Bronchial epithelial cell (primary cell): Measurements from ENCODE around the gene CFB. TPM values are rescaled to one million over a fixed set of nuclear protein-coding genes. Genes with fewer than 3 reads are reported as not detected.
"Not testable (repeated sequence)": the region's sequence is repeated elsewhere in the genome, so short reads cannot be mapped to it uniquely, and the experiment has no call there.

Source experiments
- DNase-seq: peaks from one replicate; pipeline ENCODE4 v3.0.0-alpha.2; 2010; ENCODE audit warnings: low read depth
- FAIRE-seq: peaks from 2 replicates; lab custom pipeline; 2011; peaks lifted over from hg19 to GRCh38; lab: Jason Lieb, UNC
- H3K27me3 ChIP-seq: 2 replicates; pipeline ENCODE4 v1.5.1; 2011; ENCODE audit warnings: low read length; ENCODE audit not compliant: control insufficient read depth, insufficient read depth
- H3K36me3 ChIP-seq: 2 replicates; pipeline ENCODE4 v1.5.1; 2011; ENCODE audit warnings: low read length; ENCODE audit not compliant: control insufficient read depth, insufficient read depth
- H3K4me3 ChIP-seq: 2 replicates; pipeline ENCODE4 v1.5.1; 2011; ENCODE audit warnings: mild to moderate bottlenecking, low read depth, low read length, control low read depth
- total RNA-seq: library from RNA; depleted of rRNA; stranded (reverse); fragments of >200 nt; gene quantifications from 2 replicates; pipeline ENCODE4 v1.2.1, GENCODE V29; 2014

Gene CFB
- total RNA-seq, 1 donor from 2014 or later, result 2.6 TPM

DNA sequence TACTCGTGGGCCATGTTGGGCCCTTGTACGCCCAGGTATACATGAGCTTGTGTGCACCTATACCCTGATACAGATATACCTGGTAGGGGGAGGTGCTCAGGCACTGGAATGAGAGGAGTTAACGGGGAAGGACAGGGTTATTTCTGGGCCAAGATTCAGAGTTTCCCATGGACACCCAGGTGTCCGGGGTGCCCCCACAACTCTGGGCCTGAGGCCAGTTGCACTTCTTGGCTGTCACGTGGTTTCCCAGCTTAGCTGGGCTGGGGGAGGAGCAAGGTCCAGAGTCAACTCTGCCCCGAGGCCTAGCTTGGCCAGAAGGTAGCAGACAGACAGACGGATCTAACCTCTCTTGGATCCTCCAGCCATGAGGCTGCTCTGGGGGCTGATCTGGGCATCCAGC, 35.8 kb downstream of the CFB start, which contains the start of gene C4A:
C4A (plus strand) TSS at position 314 of the 400 bp plus-strand sequence; CDS start at position 365, 51 bp downstream.
- FAIRE-seq, DNase-seq, H3K4me3 ChIP-seq, H3K27me3 ChIP-seq, H3K36me3 ChIP-seq: not testable (repeated sequence)

- FAIRE-seq, DNase-seq, H3K4me3 ChIP-seq, H3K36me3 ChIP-seq, H3K27me3 ChIP-seq: not testable (repeated sequence)
Observed at GRCh38 chr6:31989363-31989762, 43.5 kb downstream of the CFB start.

DNA sequence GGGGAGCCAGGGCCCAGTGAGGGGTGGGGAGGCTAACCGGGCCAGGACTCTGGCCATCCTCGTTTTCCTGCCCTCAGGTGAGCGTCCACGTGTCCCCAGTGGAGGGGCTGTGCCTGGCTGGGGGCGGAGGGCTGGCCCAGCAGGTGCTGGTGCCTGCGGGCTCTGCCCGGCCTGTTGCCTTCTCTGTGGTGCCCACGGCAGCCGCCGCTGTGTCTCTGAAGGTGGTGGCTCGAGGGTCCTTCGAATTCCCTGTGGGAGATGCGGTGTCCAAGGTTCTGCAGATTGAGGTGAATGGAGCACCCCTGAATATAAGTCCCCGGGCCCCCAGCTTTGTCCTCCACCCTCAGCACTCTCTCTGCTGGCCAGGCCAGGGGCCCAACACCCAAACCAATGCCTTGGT, 48.5 kb downstream of the CFB start:
- H3K27me3 ChIP-seq, H3K36me3 ChIP-seq, H3K4me3 ChIP-seq, DNase-seq, FAIRE-seq: not testable (repeated sequence)

DNA sequence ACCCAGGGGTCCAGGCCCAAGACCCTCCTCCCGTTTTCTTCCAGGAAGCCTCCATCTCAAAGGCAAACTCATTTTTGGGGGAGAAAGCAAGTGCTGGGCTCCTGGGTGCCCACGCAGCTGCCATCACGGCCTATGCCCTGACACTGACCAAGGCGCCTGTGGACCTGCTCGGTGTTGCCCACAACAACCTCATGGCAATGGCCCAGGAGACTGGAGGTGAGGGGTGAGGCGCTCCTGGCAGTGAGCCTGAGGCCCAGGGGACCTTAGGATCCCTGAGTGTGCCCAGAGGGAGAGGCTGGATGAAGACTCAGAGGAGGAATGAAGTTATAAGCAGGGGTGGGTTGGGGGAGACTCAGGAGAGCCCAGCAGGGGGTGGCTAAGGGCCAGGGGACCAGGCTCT, 50.5 kb downstream of the CFB start:
- not testable (repeated sequence) for H3K4me3 ChIP-seq, FAIRE-seq, DNase-seq

More for the DNA sequence above, 50.5 kb downstream of the CFB start:
- H3K36me3 ChIP-seq, H3K27me3 ChIP-seq: not testable (repeated sequence)

Other genes starting within 250 kb of the CFB start
- gene ABHD16A, start 242.8 kb upstream of the CFB start, total RNA-seq, result 32.9 and 66.2 TPM in 2 replicates
- gene LY6G6F, start 239.2 kb upstream of the CFB start, total RNA-seq, result not detected in 2 replicates
- gene LY6G6D, start 230.7 kb upstream of the CFB start, total RNA-seq, result not detected in 2 replicates
- 0.38 TPM in 1 of 2 replicates, not detected in the other for gene LY6G6C, start 224.3 kb upstream of the CFB start, total RNA-seq
- gene MPIG6B, start 222.7 kb upstream of the CFB start, total RNA-seq, result under 0.01 TPM in 1 of 2 replicates, not detected in the other
- gene DDAH2, start 216.8 kb upstream of the CFB start, total RNA-seq, result 14.5 and 19.5 TPM in 2 replicates
- gene CLIC1, start 209.6 kb upstream of the CFB start, total RNA-seq, result 480 and 574 TPM in 2 replicates
- 3.4 and 4.0 TPM in 2 replicates for gene MSH5, start 206.1 kb upstream of the CFB start, total RNA-seq
- 1.3 TPM in 2 replicates for gene SAPCD1, start 183.4 kb upstream of the CFB start, total RNA-seq
- gene VWA7, start 168.8 kb upstream of the CFB start, total RNA-seq, result 0.26 and 1.4 TPM in 2 replicates
- 40.8 and 53.2 TPM in 2 replicates for gene VARS1, start 150.3 kb upstream of the CFB start, total RNA-seq
- 28.9 and 29.2 TPM in 2 replicates for gene LSM2, start 139.1 kb upstream of the CFB start, total RNA-seq
- 0.53 and 1.4 TPM in 2 replicates for gene HSPA1L, start 130.8 kb upstream of the CFB start, total RNA-seq
- 50.3 and 55.3 TPM in 2 replicates for gene HSPA1A, start 130.6 kb upstream of the CFB start, total RNA-seq
- gene HSPA1B, start 118.4 kb upstream of the CFB start, total RNA-seq, result 118 and 193 TPM in 2 replicates
- 65.8 and 70.3 TPM in 2 replicates for gene NEU1, start 83.3 kb upstream of the CFB start, total RNA-seq
- 1.8 and 10.5 TPM in 2 replicates for gene SLC44A4, start 67.1 kb upstream of the CFB start, total RNA-seq
- 10.8 and 14.5 TPM in 2 replicates for gene EHMT2, start 48.4 kb upstream of the CFB start, total RNA-seq
- 0.64 and 1.3 TPM in 2 replicates for gene ZBTB12, start 44.0 kb upstream of the CFB start, total RNA-seq
- 0.26 and 0.53 TPM in 2 replicates for gene C2, start 18.4 kb upstream of the CFB start, total RNA-seq
- gene NELFE, start 12.9 kb downstream of the CFB start, total RNA-seq, result 163 and 177 TPM in 2 replicates
- 44.8 and 48.0 TPM in 2 replicates for gene SKIC2, start 13.1 kb downstream of the CFB start, total RNA-seq
- gene DXO, start 26.0 kb downstream of the CFB start, total RNA-seq, result 8.4 and 12.2 TPM in 2 replicates
- 1.2 and 1.8 TPM in 2 replicates for gene C4A, start 36.0 kb downstream of the CFB start, total RNA-seq
- 1.6 and 2.6 TPM in 2 replicates for gene C4B, start 68.7 kb downstream of the CFB start, total RNA-seq
- gene CYP21A2, start 92.3 kb downstream of the CFB start, total RNA-seq, result under 0.01 TPM in 1 of 2 replicates, not detected in the other
- 1.4 and 2.4 TPM in 2 replicates for gene TNXB, start 163.2 kb downstream of the CFB start, total RNA-seq
- 8.7 and 11.1 TPM in 2 replicates for gene ATF6B, start 182.2 kb downstream of the CFB start, total RNA-seq
- 7.4 and 8.4 TPM in 2 replicates for gene FKBPL, start 184.2 kb downstream of the CFB start, total RNA-seq
- not detected in 2 replicates for gene PRRT1, start 205.8 kb downstream of the CFB start, total RNA-seq
- 5.8 and 38.5 TPM in 2 replicates for gene PPT2, start 208.0 kb downstream of the CFB start, total RNA-seq
- 0.26 and 1.7 TPM in 2 replicates for gene EGFL8, start 218.5 kb downstream of the CFB start, total RNA-seq
- gene AGPAT1, start 230.0 kb downstream of the CFB start, total RNA-seq, result 5.8 and 9.0 TPM in 2 replicates
- gene RNF5, start 232.3 kb downstream of the CFB start, total RNA-seq, result 29.2 and 50.5 TPM in 2 replicates
- 0.26 TPM in 2 replicates for gene AGER, start 238.2 kb downstream of the CFB start, total RNA-seq
- 16.3 and 19.3 TPM in 2 replicates for gene PBX2, start 244.1 kb downstream of the CFB start, total RNA-seq
- 0.64 and 0.79 TPM in 2 replicates for gene GPSM3, start 246.5 kb downstream of the CFB start, total RNA-seq